NOMO-1 (cell line): ENCODE data around the gene MRNIP.

ENCODE experiments used
- DNase-seq, 2 experiments: peaks; one replicate each; lab custom pipeline; 2025; ENCODE audit not compliant: unreplicated experiment in 2 of 2; lab: John Stamatoyannopoulos, UW

The MRNIP gene

DNA sequence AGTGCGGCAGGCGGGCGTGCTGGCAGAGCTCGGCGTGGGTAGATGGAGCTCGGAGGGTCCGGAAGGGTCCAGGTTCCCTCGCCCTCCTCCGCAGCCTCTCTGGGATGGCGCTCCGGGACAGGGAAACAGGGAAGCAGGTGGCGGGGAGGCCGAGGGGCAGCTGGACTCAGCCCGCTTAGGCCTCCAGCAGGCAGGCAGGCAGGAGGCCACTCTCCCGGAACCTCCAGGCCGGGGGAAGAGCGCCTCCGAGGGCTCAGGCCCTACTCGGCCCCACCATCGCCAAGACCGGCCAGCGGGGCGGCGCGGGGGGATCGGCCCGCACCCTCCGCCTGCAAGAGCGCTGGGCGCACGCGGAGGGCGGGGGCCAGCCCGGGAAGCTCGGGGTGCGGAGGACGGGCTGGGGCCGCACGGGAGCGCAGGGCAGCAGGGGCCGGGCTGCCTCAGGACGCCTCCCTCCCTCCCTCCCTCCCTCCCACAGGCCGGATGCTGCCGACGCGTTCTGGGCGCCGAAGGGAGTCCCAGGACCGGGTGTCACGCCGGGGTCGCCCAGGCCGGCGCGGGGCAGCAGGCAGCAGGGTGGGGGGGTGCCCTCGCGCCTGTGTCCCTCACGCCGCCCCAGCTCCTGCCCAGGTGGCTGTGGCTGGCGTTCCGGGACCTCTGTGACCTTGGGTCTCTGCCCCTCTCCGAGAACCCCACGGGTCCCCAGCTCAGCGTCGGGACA, 52.9 kb downstream of the MRNIP start:
- DNase-seq = peak; percentile 30 to 38

DNA sequence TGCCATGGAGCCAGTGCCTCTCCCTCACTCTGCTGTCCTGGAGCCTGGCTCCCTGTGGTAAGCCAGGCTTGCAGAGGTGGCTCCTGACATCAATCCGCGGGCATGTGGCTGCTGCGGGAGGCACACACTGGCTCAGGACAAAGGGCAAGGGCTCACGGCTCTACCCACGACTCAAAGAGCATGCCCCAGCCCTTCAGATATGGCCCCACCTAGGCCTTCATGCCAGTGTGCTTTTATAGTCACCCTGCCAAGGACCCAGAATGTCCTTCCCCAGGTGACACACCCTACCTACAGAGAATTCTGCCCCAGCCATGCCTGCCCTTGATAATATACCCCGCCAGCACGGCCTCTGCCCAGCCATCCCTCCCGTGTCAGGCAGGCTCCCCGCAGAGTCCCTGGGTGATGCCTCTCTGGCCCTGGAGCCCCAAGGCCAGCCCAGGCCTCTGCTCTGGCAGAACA, 53.5 kb downstream of the MRNIP start:
- DNase-seq = no peak

DNA sequence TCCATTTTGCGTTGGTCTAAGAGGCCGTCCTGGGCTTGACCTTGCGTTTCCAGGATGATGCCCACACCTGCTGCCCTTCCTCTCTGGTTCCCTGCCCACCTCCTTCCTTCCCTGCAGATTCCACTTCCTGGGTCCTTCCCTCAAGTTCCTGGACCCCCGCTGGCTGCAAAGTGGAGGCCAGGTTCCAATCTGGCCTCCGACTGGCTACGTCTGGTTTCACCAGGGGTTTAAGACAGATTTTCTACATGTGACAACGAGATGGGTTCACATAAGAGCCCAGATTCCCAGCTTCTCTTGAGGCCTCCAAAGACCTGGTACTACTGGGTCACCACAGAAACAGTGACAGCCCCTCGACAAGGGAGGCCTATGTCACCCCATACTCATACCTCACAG, 54.1 kb downstream of the MRNIP start:
- no peak for DNase-seq

DNA sequence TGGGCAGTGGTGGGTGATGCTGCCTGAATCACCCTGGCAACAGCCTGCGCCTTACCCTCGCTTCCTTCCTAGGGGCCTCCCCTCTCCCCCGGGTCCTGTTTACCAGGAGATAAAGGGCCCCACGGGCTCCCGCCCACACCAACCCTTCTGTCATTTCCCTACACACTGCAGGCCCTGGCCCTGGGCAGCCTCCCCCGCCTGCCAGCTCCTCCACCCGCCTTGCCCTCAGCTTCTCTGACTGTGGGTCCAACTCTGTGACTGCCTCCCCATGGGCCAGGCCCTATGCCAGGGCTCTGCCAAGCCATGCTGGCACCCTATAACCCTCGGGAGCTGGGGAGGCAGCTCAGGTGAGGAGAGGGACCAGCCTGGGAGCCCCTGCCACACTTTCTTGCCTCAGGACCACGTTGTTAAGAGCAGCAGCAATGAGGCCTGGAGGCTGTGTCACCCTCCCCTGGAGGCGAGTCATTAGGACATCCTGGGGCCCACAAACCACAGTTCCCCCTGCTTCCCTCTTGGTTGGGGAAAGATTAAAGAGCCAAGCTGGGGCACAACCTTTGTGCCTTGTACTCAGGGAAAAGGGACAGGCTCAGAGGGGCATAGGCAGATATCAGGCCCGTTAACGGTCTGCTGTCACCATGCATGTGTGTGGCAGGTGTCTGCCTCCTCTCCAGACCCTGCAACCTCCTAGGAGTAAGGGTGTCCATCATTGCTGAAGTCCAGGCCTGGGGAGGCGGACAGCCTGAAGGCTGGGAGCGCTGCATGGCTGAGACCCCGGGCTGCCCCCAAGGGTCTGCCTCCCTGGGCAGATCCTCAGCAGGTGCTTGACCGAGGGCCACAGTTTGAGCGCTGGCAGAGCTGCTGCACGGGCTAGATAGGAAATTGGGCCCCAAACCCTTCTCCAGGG, 54.7 kb downstream of the MRNIP start:
- DNase-seq = peak; percentile 52 to 57

- no peak for DNase-seq
Measured at GRCh38 chr5:179802950-179803562, 55.6 kb downstream of the MRNIP start.

DNA sequence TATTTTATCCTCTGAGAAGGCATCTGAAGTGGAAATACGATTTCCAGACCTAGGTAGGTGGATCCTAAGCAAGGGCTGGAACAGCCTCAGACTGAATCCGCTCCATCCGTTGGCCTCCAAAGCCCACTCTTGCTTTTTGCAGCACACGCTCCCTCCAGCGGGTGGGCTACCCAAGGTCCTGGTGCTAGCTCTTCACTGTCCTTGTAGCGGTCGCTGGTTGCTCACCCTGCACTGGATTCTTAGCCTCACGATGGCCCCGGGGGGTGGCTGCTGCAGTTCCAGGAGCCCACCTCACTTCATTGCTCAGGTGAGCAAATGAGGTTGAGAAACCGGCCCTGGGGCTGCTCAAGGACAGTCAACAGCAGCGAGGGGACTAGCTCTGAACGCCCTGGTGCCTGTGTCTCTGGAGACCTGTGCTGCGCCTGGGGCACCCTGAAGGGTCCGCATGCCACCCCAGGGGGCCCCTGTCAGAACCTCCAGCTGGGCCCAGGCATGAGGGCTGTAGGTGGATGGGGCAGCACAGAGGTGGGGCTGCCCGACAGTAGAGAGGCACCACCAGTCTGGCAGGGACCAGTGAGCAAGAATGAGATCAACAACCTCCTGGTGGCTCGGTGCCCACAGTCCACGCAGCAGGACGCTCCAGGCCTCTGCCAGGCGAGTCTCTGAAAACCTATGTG, 56.3 kb downstream of the MRNIP start:
- no peak for DNase-seq

DNA sequence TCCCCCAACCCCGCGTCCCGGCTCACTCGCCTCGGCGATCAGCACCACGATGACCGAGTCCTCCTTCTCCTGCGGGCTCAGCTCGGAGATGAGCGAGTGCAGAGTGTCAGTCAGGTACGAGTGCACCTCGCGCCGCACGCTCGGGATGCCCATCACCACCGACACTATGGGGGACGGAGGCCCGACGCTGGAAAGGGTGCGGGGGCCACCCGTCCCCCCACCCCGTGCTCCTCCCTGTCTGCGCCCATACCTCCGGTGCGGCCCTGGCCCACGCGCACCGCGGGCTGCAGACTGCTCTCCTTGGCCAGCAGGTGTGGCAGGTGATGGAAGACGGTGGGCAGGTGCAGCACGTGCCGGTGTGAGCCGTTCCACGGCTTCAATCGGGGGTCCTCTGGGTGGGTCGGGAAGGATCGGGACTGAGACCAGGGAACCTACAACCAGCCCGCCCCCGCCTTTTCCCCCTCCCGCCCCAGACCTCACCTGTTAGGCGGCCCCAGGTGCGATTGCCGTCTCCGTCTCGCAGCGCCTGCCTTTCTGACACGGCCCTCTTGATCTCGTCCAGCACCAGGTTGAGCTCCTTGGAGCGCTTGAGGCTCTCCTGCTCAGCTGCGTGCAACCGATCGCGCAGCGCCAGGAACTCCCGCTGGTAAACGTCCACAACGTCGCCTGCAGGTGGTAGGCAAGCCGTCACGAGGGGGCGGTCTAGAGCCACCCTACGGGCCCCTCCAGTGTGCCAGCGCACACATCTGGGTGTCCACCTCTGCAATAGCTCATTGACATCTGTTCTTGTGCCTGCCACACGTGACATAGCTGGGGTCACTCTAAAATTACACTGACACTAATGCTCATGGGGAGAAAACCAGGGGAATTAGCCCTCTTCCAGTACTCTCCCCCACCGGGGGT, 57.1 kb downstream of the MRNIP start:
- peak; percentile 70 to 78 for DNase-seq

DNA sequence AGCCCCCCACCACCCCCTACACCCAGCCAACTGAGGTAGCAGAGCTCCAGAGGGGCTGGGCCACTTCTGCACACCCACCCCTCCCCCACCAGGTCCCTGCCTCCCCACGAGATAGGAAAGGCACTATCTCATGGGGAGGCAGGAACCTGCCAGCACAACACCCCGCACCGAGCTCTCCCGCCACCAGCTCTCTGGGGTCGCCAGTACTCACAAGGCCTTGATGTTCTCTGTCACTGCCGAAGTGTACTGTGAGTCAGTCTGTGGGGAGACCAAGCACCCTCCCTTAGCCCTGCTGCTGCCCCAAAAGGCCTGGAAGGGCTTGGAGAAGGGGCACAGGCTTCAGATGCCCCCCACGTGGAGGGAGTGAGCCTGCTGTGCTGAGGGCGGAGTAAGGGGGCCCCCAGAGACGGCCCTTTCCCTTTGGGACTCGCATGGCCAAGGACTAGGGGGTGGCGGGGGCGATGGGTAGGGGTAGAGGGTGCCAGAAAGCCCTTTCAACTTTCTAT, 57.9 kb downstream of the MRNIP start:
- DNase-seq = no peak

GRCh38 chr5:179800071-179800695, 58.4 kb downstream of the MRNIP start:
- DNase-seq = no peak

GRCh38 chr5:179799644-179799973, 59.0 kb downstream of the MRNIP start:
- no peak for DNase-seq

DNA sequence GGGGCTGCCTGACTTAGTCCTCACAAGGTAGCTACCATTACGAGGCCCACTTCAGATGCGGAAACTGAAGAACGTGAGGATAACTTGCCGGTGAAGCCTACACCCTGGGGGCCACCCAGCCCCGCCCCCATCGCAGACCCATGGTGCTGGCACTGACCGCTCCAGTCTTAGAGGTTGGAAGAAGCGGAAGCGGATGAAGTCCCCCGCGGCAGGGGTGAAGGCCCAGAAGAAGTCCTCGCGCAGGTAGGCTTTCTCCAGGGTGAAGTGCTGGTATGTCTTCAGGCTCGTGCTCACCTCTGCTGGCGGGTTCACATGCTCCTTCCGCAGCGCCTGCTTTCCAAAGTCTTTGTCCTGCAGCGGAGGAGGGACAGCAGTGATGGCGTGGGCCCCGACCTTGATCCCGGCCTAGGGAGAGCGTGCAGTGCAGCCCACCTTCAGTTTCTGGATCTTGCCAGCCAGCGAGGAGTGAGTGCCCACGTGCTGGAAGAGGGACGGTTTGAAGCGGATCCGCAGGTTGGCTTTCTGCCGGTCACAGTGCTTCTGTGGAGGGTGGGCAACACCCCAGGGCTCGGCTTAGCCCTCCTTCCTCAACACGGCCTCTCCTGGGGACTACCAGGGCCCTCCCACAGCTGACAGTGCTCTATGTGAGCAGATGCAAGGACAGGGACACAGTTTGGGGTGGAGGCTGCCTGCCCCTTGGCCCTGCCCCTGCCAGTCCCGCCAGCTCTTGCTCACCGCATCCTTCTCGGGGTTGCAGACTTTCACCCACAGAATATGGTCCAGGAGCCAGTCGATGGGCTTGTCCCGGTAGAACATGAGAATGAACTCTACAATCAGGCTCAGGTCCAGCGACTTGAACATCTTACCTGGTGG, 59.6 kb downstream of the MRNIP start:
- no peak for DNase-seq

GRCh38 chr5:179798144-179798770, 60.4 kb downstream of the MRNIP start:
- no peak for DNase-seq

DNA sequence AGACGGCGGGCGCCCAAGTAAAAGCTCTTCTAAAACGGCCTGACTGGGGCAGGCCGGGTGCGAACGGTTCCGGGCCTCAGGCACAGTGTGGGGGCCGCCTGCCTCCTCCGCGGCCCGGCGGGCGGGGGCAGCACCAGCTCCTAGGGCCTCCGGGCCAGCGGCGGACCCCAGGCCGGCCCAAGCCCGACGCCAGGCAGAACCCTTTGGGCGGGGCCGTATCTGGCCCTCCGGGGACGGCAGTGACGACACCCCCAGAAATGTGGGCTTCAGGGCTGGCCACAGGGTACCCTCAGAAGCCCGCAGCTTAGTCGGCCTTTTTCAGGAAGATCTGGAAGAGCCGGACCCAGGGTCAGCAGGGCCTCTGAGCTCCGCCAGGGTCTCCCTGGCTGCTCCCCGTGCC, 60.9 kb downstream of the MRNIP start:
- DNase-seq = no peak

DNA sequence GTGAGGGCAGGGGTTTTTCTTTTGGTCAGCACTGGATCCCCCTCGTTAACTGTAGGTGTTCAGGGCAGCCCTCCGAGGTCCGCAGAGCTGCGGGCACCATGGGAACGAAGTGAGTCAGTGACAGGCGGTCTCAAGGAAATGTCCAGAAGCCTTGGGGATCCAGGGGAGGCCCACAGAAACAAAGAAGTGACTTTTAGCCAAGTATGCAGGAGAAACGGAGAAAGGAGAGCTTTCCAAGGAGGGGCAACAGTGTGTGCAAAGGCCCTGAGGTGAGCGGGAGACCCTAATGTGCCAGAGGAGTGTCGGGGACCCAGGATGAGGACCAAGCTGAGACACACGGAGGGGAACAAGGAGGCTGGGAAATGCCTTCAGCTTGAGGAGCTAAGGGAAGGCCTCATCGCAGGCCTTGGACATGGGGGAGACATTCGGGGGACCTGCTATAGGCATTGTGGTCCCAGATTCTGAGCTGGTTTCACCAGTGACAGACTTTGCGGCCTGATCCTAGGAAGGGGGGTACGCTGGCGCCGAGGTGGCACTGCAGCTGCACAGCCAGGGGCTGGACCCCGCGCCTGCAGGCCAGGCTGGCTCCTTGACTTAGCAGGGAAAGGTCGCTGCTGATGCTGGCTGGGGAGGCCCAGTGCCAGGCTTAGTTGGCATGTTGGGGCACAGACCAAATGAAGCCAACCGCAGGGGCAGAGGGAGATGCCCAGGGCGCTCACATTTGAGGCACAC, 61.6 kb downstream of the MRNIP start:
- no peak for DNase-seq

GRCh38 chr5:179795863-179796833, 62.5 kb downstream of the MRNIP start:
- DNase-seq = peak; percentile 81 to 89
